Measurements from ENCODE around the gene DNAH11. TPM values are rescaled to one million over a fixed set of nuclear protein-coding genes. Genes with fewer than 3 reads are reported as not detected.

The DNAH11 gene
- total RNA-seq, 3 donors from 2014 or later: 0.32 to 2.2 (median 0.33) TPM

DNA sequence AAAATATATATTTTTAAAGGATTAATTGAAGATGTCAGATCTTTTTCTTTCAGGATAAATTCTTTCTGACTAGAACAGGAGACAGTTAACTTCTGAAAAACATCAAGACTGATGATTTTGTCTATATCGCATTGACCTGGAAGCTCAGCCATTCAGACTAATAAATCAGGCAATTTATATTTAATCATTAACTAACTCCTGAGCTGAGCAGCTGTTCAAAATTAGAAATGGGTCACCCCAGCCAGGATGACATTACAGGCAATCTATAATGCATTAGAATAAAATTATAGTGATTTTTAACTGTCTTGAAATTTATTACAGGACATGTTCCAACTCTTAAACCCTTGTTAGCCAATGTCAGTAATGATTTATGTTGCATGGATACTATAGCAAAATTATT, 263.0 kb downstream of the DNAH11 start:
- TF ChIP-seq POLR2A (IDR thresholded peaks at IDR 0.05): no peak
- no peak for TF ChIP-seq CTCF (IDR thresholded peaks at IDR 0.05)
- TF ChIP-seq POLR2AphosphoS5 (IDR thresholded peaks at IDR 0.05): no peak
- Histone ChIP-seq H3K4me1 (no peaks in the 10 kb centered on the region), H3K9me3 (no peaks in the 10 kb centered on the region), H3K4me3 (no peak overlapping the region), H3K27ac (no peak overlapping the region), H3K27me3 (no peaks in the 10 kb centered on the region), H3K36me3 (no peaks in the 10 kb centered on the region)
- intact Hi-C loops (cut with DNase I; ENCODE audit: low total_unique reads): no loop called here
- no peak for DNase-seq (ENCODE audit: low spot score in 2 of 2)

DNA sequence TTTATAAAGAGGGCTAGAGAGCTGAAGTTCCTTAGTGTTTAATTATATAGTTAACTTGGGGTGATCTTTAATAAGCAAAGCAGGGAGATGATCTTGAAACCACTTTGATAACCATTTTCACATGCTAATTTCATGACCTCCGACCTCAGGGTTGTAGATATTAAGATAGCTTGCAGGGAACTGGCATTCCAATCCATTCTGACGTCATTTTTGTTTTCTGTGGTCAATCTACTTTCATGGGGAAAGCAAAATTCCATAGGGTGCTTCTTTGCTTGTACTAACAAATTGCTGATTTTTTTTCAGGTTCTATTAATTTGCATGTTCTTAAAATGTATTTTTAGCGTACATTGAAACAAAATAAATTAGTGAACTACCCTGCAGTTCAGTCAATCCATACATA, 263.5 kb downstream of the DNAH11 start:
- no peak overlapping the region for H3K27ac ChIP-seq
- H3K9me3 ChIP-seq: no peaks in the 10 kb centered on the region
- H3K36me3 ChIP-seq: no peaks in the 10 kb centered on the region
- TF ChIP-seq CTCF (IDR thresholded peaks at IDR 0.05): no peak
- no peak for TF ChIP-seq POLR2A (IDR thresholded peaks at IDR 0.05)
- no peak for TF ChIP-seq POLR2AphosphoS5 (IDR thresholded peaks at IDR 0.05)
- intact Hi-C loops (cut with DNase I; ENCODE audit: low total_unique reads): no loop called here
- DNase-seq (ENCODE audit: low spot score in 2 of 2): no peak
- H3K27me3 ChIP-seq: no peaks in the 10 kb centered on the region
- H3K4me1 ChIP-seq: no peaks in the 10 kb centered on the region
- no peak overlapping the region for H3K4me3 ChIP-seq

DNA sequence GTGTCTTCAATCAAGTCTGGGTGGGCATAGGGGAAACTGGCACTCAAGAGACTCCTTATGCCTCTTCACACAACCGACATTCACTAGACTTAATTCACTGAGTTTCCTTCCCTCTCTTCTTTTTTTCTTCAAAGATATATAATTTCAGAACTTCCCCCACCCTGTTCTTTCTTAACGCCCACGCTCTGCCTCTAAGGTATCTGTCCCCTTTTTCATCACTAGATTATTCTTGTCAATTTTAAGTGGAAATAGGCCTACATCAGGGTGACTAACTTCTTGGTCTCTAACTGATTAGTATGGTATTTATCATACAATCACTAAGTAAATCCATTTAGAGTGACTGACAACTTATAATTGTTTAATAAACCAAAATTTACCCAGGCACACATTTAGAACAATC, 276.2 kb downstream of the DNAH11 start:
- H3K4me3 ChIP-seq: no peak overlapping the region
- no peak for TF ChIP-seq CTCF (IDR thresholded peaks at IDR 0.05)
- no peak for TF ChIP-seq POLR2A (IDR thresholded peaks at IDR 0.05)
- no peak for TF ChIP-seq POLR2AphosphoS5 (IDR thresholded peaks at IDR 0.05)
- no peaks in the 10 kb centered on the region for H3K27me3 ChIP-seq
- H3K9me3 ChIP-seq: no peaks in the 10 kb centered on the region
- H3K4me1 ChIP-seq: no peaks in the 10 kb centered on the region
- no peaks in the 10 kb centered on the region for H3K36me3 ChIP-seq
- H3K27ac ChIP-seq: no peak overlapping the region
- no peak for DNase-seq (ENCODE audit: low spot score in 2 of 2)
- intact Hi-C loops (cut with DNase I; ENCODE audit: low total_unique reads): no loop called here

- no peak overlapping the region for H3K27ac ChIP-seq
- TF ChIP-seq POLR2A (IDR thresholded peaks at IDR 0.05) (no peak), POLR2AphosphoS5 (IDR thresholded peaks at IDR 0.05) (no peak), CTCF (IDR thresholded peaks at IDR 0.05) (no peak)
- H3K4me3 ChIP-seq: no peak overlapping the region
- H3K4me1 ChIP-seq: no peaks in the 10 kb centered on the region
- no peaks in the 10 kb centered on the region for H3K9me3 ChIP-seq
- no peaks in the 10 kb centered on the region for H3K36me3 ChIP-seq
- intact Hi-C loops (cut with DNase I; ENCODE audit: low total_unique reads): no loop called here
- no peak for DNase-seq (ENCODE audit: low spot score in 2 of 2)
- H3K27me3 ChIP-seq: no peaks in the 10 kb centered on the region
These were observed 286.0 kb downstream of the DNAH11 start for GRCh38 chr7:21828841-21829240.

GRCh38 chr7:21829731-21830130, 286.9 kb downstream of the DNAH11 start:
- Histone ChIP-seq H3K4me1 (no peaks in the 10 kb centered on the region), H3K9me3 (no peaks in the 10 kb centered on the region), H3K4me3 (no peak overlapping the region), H3K27ac (no peak overlapping the region), H3K36me3 (no peaks in the 10 kb centered on the region), H3K27me3 (no peaks in the 10 kb centered on the region)
- TF ChIP-seq POLR2AphosphoS5 (IDR thresholded peaks at IDR 0.05) (no peak), POLR2A (IDR thresholded peaks at IDR 0.05) (no peak), CTCF (IDR thresholded peaks at IDR 0.05) (no peak)
- intact Hi-C loops (cut with DNase I; ENCODE audit: low total_unique reads): no loop called here
- DNase-seq (ENCODE audit: low spot score in 2 of 2): no peak
